ENCODE results near the gene SUN1.
"Not testable (repeated sequence)": the region's sequence is repeated elsewhere in the genome, so short reads cannot be mapped to it uniquely, and the experiment has no call there.

SUN1 gene

DNA sequence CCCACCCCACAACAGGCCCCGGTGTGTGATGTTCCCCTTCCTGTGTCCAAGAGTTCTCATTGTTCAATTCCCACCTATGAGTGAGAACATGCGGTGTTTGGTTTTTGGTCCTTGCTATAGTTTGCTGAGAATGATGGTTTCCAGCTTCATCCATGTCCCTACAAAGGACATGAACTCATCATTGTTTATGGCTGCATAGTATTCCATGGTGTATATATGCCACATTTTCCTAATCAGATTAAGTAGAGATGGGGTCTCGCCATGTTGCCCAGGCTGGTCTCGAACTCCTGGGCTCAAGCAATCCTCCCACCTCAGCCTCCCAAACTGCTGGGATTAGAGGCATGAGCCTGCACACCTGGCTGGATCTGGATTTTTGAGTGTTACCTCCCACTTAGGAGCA is 28.5 kb upstream of the SUN1 start:
- in situ Hi-C loops (cut with MboI; ENCODE audit: low sequenced_read_pairs): not testable (repeated sequence)

DNA sequence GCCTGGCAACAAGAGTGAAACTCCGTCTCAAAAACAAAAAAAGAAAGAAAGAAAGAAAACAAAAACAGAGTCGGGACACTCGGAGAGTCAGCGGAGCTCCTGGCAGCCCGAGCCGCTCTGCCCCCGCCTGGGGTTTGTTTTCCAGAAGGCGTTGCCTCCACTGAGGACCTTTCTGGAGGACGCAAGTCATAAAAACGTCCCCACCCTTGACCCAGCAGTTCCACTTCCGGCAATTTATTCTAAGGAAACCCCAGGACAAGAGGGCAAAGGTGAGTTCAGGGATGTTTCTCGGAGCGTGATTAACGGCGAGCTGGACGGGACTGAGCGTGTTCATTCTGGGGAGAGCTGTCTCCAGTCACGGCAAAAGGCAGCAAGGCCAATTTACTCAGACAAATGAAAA is 27.0 kb upstream of the SUN1 start:
- in situ Hi-C loops (cut with MboI; ENCODE audit: low sequenced_read_pairs): no loop called here

DNA sequence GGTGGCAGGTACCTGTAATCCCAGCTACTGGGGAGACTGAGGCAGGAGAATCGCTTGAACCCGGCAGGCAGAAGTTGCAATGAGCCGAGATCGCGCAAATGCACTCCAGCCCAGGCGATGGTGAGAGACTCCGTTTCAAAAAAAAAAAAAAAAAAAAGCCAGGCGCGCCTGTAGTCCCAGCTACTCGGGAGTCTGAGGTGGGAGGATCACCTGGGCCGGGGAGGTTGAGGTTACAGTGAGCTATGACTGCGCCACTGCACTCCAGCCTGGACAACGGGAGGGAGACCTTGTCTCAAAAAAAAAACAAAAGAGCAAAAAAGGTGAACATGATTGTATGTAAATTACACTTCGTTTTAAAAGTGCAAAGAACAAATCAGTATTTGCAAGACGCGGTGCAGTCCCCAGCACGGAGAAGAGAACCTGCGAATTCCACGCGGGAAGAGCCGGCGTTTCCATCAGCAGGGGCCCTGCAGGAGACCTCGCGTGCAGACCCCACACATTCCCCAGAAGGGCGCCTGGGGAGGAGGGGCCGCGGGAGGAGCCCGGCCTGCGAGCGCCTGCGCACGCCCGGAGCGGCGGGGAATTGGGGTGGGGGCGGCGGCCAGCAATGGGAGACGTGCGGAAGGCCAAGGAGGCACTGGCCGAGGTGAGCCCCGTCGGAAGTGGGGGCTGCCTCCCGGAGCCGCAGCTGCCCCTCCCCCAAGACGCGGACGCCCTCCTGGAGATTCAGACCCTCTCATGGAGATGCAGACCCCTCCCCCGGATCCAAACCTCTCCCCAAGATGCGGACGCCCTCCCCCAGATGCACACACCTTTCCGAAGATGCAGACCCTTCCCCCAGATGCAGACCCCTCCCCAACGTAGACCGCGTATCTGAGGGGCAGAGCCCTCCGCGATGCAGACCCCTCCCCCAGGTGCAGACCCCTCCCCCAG is 16.7 kb upstream of the SUN1 start:
- in situ Hi-C loops (cut with MboI; ENCODE audit: low sequenced_read_pairs): no loop called here

DNA sequence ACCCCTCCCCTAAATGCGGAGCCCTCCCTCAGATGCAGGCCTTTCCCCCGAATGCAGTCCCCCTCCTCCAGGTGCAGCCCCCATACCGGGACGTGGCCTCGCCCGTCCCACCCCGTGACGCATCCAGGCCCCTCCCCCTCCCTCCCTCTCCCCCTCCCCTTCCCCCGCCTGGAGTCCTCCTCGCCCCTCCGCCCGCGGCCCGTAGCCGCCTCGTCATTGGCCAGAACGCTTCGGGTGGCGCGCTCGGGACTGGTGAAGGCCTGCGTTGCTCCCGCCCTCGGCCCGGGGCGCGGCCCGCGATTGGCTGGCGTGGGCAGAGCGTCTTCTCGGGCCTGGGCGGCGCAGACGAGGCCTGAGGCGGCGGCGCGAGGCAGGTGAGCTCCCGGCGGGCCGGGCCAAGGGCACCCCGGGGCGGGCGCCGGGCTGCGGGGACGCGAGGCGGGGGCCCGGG is 16.0 kb upstream of the SUN1 start:
- in situ Hi-C loops (cut with MboI; ENCODE audit: low sequenced_read_pairs): no loop called here

DNA sequence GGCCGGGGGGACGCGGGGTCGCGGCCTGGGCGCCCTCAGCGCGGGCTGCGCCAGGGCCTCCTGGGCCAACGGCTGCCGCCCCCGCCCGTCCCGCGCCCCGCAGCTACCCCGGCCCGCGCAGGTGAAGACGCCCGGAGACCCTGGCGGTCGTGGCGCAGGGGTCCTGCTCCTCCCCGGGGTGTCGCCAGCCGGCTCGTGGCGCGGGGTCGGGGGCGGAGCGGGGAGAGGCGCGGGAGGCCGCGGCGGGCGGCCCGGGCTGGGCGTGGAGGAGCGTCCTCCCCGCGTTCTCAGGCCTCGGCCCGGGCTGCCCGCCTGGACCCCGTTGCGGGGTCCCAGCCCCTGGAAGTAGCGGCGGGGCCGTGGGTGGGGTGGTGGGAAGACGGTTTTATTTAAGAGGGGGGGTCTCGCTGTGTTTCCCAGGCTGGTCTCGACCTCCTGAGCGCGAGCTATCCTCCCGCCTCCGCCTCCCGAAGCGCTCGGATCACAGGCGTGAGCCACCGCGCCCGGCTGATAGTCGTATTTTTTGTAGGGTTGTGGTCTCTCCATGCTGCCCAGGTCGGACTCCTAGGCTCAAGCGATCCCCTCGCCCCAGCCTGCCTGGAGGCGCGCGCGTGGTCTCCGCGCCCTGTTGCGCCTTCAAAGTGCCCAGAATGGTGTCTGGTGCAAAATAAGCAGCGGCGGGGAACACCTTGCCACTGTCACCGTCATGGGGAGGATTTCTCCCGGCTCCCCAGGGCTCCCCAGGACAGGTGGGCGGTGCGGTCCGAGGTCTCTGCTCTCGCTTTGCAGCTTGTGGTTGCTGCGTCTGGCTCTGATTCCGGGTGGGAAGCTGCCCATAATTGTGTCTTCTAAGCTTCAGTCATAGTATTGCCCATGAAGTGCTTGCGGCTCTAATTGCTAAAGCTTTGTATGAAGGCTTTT is 15.3 kb upstream of the SUN1 start:
- in situ Hi-C loops (cut with MboI; ENCODE audit: low sequenced_read_pairs): no loop called here

DNA sequence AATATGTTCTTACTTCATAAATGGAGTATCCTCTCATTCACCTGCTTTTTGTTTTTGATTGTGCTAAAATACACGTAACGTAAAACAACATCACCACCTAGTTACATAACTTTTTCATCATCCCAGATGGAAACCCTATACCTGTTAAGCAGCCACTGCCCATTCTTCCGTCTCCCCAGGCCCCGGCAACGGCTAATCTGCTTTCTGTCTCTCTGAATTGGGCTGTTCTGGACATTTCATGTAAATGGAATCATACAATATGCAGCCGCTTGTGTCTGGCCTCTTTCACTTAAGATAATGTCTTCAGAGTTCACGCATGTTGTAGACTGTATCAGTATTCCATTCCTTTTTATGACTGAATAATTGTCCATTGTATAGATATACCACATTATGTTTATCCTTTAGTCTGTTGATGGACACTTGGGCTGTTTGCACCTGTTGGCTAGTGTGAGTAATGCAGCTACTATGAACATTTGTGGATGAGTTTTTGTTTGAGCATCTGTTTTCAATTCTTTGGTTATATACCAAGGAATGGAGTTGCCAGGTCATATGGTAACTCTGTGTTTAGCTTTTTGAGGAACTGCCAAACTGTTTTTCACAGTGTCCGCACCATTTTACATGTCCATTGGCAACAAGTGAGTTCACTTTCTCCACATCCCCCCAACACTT is 14.1 kb upstream of the SUN1 start:
- in situ Hi-C loops (cut with MboI; ENCODE audit: low sequenced_read_pairs): no loop called here

DNA sequence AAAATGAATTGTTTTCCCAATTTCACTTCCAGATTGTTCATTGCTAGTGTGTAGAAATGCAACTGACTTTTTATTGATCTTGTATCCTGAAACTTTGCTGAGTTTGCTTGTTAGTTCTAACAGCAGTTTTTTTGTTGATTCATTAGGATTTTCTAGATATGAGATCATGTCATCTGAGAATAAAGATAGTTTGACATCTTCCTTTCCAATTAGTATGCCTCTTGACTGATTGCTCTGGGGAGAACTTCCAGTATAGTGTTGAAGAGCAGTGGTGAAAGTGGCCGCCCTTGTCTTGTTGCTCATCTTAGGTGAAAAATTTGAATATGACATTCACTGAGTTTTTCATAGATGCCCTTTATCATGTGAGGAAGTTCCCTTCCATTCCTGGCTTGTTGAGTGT is 11.9 kb upstream of the SUN1 start:
- in situ Hi-C loops (cut with MboI; ENCODE audit: low sequenced_read_pairs): no loop called here

DNA sequence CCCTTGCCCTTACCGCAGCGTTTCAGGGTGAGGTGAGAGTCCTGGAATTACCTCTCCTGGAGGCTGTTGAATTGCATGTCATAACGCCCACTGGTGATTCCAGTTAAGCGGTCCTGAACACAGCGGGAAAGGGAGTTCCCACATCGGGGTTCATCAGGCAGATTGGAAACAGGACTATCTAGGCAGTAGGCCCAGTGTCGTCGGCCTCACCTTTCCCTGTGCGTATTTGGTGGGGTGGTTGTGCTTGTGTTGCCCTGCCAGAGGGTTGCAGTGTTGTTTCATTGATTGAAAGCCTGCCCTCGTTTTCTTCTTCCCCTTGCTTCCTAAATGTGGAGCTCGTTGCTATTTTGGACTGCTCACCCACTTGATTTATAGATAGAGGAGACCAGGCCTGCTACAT is 10.6 kb upstream of the SUN1 start:
- in situ Hi-C loops (cut with MboI; ENCODE audit: low sequenced_read_pairs): no loop called here

DNA sequence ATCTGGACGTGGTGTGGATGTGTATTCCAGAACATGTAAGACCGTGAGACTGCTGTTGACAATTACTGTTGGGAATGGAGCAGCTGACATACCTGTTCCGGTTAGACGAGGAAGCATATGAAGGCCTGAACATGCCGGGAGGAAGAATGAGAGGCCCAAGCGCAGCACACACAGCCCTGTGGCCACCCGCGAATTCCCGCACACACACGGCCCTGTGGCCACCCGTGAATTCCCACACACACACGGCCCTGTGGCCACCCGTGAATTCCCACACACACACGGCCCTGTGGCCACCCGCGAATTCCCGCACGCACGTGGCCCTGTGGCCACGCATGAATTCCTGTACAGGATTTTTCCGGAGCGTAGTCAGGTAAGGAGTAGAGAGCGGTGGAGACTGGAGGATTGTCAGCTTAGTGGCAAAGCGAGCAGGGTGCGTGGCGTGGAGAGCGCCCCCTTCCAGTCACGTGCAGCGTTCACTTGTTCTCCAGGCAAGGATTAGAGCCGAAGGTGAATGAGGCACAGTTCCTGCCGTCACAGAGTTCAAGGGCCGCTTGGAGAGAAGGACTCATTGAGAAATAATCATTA is 9.5 kb upstream of the SUN1 start:
- in situ Hi-C loops (cut with MboI; ENCODE audit: low sequenced_read_pairs): no loop called here

DNA sequence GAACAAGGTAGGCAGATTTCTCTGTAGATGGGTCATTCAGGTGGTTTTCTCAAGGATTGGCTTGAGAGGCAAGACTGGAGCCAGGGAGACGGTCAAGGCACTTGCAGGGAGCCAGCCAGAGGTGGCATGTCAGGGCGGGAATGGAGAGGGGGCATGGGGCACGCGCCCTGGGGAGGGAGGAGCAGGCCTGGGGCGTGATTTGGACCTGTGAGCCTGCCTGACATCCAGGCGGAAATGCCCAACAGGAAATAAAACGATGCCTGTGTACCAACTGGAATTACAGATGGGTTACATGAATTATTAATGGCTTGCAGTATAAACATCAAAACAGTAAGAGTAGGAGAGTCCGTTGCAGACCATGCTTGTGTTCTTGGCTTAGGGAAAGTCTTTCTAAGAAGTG is 8.6 kb upstream of the SUN1 start:
- in situ Hi-C loops (cut with MboI; ENCODE audit: low sequenced_read_pairs): no loop called here

DNA sequence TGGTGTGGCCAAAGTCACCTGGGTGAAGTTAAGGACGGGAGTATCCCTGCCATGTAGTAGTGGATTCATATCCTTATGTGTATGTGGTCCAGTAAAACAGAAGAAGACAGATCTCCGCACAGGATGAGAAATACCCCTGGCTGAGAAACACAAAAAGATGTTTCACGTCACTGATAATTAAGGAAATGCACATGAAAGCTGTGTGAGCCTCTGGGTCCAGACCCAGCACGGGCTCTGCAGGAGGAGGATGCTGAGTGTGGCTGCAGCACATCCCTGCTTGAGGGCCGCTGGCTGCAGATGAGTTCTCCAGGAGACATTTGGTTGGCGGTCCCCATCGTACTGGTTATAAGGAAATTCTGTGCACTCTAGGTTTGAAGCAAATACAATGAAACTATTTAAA is 8.2 kb upstream of the SUN1 start:
- in situ Hi-C loops (cut with MboI; ENCODE audit: low sequenced_read_pairs): no loop called here

DNA sequence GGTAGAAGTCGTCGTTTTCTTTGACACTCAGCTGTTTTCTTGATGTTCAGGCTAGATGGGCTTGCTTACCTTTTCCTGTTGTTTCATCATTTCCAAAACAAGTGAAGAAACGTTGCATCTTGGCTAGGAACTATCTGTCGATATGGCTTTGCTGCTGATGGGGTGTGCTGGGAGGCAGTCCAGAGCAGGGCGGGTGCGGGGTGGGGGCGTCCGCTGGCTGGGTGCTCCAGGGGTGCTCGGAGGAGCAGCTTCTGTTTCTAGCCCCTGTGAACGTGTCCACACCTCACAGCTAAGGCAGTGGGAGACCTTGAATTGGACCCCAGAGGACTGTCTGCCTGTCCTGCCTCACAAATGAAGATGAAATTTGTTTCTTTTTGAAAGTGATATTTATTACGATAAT is 7.6 kb upstream of the SUN1 start:
- in situ Hi-C loops (cut with MboI; ENCODE audit: low sequenced_read_pairs): no loop called here

DNA sequence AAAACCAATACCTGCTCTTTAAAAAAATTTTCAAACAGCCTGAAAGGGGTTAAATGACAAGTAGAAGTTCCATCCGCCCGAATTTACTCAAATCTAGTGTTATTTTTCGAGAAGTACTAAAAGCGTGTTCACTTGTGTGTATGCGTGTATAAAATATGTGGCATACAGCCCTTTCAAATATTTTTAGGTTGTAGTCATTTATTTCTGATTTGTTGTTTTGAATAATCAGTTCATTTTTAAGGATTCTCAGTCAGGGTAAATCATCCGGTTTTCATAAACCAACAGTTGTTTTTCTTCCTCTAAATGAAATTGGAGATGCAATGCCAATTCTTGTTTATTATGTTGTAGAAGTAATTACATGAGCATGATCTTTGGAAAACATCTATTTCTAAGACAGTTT is 6.9 kb upstream of the SUN1 start:
- in situ Hi-C loops (cut with MboI; ENCODE audit: low sequenced_read_pairs): no loop called here

DNA sequence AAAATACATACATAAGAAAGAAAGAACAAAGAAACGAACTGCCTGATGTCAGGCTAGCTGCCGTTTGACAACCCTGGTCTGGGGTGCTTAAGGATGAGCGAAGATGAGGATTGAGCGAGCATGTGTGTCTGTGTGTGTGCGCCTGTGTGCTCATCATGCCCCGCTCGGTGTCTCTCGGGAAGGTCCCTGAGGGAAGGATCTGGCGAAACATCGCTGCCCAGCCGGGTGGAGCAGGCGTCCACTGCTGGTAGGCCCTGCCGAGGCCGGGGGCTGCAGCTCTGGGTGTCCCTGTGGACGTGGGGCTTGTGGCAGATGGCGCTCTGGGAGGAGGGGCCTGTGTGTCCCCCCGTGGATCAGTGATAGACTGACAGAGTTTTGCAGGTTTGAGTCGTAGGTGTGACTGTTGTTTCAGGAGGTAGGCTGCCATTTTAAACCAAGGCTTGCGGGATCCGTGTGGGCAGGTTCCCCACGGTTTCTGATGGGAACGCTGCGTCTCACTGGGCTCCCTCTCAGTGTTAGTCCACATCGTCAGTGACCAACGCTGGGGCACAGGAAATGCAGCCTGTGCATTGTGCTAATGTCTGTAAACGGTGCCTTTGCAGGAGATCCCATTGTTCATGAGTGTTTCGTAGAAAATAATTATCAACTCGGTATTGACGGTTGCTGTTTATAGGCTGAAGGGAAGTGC is 5.9 kb upstream of the SUN1 start:
- in situ Hi-C loops (cut with MboI; ENCODE audit: low sequenced_read_pairs): no loop called here

DNA sequence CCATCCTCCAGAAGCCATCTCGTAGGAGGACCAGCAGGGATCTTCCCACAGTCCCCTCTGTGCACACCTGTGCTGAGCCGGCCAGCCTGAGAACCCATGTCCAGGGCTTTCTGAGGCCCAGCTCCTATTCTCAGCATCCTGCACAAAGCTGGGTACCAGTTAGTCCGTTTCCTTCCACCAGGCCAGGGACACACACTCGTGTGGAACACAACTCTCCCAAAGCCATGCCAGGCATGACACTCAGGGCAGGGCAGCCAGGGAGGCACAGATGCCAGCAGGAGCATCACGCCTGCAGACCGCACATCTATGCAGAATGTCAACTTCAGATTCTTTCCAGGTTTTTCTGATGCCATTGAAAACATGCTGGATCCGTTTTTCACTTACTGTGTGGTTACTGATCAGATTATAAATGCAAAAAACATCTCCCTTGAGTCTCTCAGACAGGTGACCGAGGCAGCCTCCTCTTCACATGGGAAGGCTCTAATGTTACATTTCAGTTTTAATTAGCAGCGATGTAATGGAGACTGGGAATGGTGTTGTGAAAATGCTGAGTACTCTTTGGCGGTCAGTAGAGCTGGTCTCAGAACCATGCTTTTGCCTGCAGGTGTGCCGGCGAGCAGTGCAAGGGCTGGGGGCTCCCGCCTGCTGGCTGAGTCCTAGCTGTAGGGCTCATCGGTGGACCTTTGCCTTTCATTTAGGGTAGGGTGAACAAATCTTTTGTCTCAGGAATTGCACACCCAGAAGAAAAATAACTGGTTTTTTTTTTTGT is 3.3 kb upstream of the SUN1 start:
- in situ Hi-C loops (cut with MboI; ENCODE audit: low sequenced_read_pairs): no loop called here

DNA sequence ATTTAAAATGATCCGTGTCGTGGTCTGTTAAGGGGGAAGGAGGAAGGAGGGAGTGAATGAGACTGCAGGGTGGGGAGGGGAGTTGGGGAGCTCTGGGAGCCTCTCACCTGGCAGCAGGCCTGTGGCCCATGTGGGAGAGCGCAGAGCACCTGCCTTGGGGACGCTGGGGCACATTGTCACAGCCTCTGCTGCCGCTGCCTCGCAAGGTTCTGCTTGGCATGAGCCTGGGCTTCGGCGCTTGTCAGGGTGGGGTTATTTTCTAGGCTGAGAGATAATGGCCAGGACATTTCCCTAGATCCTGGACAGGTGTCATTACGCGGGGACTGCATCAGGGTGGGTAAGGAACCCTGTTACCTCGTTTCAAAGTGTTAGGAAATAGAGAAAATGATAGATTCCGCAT is 2.2 kb upstream of the SUN1 start:
- in situ Hi-C loops (cut with MboI; ENCODE audit: low sequenced_read_pairs): no loop called here

DNA sequence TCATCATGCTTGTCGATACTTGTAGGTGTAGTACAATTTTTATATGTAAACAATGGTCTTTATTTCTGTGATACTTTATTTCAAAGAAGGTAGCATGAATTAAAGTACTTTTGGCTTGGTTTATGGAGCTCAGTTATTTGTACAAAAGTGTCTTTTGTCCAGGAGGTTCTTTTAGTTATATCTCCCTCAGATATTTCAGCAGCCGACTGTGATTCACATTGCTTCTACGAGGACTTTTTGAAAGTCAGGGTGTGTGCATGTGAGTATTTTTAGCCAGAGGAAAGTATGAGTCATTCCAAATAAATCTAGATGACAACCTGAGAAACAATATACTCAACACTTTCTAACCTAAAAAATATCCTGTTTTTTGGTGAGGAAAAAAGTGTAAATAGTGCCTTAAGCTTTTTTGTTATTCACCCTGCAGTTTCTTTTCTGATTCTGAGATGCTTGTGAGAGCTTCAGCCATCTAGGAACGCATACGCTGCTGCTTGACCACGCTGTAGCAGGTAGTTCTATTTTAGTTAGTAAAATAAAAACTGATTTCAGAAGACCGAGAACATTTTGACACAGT is 595 bp upstream of the SUN1 start:
- in situ Hi-C loops (cut with MboI; ENCODE audit: low sequenced_read_pairs): no loop called here

DNA sequence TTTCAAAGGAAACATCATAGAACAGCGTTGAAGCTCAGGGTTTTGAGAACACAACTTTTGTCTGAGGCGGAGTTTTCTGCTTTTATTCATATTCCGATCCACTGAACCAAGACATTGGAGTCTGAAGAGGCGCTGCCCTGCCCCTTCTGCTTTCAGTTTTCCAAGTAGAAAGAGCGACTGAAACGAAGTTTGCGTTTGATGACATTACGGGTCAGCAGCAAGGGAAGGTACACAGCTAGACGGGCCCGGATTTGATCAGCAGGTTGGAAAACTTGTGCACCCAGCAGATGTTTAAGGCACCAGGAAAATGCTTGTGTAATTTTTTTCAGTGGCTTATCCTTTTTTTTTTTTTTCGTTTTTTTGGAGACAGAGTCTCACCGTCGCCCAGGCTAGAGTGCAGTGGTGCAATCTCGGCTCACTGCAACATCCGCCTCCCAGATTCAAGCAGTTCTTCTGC is 720 bp downstream of the SUN1 start:
- in situ Hi-C loops (cut with MboI; ENCODE audit: low sequenced_read_pairs): no loop called here

DNA sequence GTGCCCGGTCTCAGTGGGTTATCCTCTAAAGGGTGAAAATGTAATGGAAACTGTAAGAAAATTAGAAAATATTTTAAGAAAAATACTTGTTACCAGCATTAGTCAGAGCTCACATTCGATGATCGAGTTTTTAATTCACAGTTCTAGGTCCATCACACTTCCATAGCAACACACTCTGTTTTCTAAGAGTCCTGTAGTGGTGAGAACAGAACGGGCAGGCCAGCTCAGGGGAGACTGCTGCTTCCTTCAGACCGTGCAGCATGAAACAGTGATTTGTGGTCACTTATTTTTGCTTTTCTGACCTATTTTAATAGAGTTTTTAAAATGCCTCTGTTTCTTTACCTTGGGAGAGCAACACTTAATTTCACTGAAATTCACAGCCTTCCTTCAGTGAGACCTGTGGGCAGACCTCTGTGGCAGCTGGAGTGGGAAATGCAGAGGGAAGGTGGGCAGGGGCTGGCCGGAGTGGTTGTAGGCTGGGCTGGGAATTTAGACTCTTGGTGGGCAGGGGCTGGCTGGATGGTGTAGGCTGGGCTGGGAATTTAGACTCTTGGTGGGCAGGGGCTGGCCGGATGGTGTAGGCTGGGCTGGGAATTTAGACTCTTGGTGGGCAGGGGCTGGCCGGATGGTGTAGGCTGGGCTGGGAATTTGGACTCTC is 1.5 kb downstream of the SUN1 start:
- in situ Hi-C loops (cut with MboI; ENCODE audit: low sequenced_read_pairs): no loop called here

All from hTERT RPE-1 (cell line).